Measurements from ENCODE around the gene CATSPERE. TPM values are rescaled to one million over a fixed set of nuclear protein-coding genes. Genes with fewer than 3 reads are reported as not detected.
A peak's percentile ranks its signal among the peaks of the same experiment; 100 is the strongest.

The CATSPERE gene, protein sequence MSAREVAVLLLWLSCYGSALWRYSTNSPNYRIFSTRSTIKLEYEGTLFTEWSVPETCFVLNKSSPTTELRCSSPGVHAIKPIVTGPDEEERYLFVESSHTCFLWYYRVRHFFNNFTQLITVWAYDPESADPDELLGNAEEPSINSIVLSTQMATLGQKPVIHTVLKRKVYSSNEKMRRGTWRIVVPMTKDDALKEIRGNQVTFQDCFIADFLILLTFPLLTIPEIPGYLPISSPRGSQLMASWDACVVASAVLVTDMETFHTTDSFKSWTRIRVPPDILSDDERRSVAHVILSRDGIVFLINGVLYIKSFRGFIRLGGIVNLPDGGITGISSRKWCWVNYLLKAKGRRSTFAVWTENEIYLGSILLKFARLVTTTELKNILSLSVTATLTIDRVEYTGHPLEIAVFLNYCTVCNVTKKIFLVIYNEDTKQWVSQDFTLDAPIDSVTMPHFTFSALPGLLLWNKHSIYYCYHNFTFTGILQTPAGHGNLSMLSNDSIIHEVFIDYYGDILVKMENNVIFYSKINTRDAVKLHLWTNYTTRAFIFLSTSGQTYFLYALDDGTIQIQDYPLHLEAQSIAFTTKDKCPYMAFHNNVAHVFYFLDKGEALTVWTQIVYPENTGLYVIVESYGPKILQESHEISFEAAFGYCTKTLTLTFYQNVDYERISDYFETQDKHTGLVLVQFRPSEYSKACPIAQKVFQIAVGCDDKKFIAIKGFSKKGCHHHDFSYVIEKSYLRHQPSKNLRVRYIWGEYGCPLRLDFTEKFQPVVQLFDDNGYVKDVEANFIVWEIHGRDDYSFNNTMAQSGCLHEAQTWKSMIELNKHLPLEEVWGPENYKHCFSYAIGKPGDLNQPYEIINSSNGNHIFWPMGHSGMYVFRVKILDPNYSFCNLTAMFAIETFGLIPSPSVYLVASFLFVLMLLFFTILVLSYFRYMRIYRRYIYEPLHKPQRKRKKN
- polyA plus RNA-seq (2011; rRNA removed) (0.20 and 0.65 TPM in 2 replicates), polyA minus RNA-seq (2011; rRNA and poly(A)+ RNA removed) (0.62 and 1.8 TPM in 2 replicates)

DNA sequence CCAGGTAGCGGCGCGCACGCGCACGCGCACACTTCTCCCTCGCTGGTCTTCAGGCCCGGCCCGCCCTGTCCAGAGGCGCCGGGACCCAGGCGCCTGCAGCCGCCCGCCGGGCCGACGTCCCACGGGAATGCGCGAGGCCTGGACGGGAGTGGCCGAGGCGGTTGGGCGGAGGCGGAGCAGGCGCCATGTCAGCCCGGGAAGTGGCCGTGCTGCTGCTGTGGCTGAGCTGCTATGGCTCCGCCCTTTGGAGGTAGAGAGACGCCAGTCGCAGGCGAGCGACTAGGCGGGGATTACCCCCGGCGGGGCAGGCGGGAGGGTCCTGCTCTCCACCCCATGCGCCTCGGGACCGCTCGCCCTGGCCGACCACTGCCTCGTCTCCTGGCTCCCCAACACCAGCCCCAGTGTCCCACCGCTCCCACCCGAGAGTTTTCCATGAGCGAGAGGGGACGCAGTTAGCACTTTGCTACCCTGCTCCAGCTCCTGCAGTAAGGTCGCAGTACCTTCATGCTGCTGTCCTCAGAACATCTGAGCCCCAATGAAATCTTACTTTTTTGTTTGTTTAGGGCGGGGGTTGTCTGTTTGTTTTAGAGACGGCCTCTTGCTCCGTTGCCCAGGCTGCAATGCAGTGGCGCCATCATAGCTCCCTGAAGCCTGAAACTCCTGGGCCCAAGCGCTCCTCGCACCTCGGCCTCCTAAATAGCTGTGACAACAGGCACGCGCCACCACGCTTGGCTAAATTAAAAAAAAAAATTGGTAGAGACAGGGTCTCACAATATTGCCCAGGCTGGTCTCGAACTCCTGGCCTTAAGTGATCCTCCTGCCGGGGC lies at the start of gene CATSPERE:
TSS of gene CATSPERE (plus strand) at position 29 of the 827 bp plus-strand sequence. CDS start at position 186, 157 bp downstream.
- CTCF ChIA-PET = interaction anchor here (0.6 kb wide), 1 partner anchor 135 kb away, joined by 6 read pairs; no protein-coding TSS in a partner anchor
- peak within 1 kb of the TSS; percentile 52 for H3K4me3 ChIP-seq (ENCODE audit: low read depth, low read length)
- TF ChIP-seq, protein P1, sequence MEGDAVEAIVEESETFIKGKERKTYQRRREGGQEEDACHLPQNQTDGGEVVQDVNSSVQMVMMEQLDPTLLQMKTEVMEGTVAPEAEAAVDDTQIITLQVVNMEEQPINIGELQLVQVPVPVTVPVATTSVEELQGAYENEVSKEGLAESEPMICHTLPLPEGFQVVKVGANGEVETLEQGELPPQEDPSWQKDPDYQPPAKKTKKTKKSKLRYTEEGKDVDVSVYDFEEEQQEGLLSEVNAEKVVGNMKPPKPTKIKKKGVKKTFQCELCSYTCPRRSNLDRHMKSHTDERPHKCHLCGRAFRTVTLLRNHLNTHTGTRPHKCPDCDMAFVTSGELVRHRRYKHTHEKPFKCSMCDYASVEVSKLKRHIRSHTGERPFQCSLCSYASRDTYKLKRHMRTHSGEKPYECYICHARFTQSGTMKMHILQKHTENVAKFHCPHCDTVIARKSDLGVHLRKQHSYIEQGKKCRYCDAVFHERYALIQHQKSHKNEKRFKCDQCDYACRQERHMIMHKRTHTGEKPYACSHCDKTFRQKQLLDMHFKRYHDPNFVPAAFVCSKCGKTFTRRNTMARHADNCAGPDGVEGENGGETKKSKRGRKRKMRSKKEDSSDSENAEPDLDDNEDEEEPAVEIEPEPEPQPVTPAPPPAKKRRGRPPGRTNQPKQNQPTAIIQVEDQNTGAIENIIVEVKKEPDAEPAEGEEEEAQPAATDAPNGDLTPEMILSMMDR (IDR thresholded peaks at IDR 0.05; ENCODE audit: insufficient read depth, low read depth, low read length) = 0 out of 2 replicates have a peak, but pooled peaks have one; percentile 3
- H3K36me3 ChIP-seq (ENCODE audit: control insufficient read depth, insufficient read depth, low read length) = no peaks in the 10 kb centered on the region
- peak; percentile 46 for DNase-seq (ENCODE audit: low read depth)
- no peaks in the 10 kb centered on the region for H3K27me3 ChIP-seq (ENCODE audit: control insufficient read depth, insufficient read depth, low read length)
- POLR2A ChIA-PET = interaction anchor here (0.7 kb wide), 1 partner anchor 135 kb away, joined by 3 read pairs; no protein-coding TSS in a partner anchor

DNA sequence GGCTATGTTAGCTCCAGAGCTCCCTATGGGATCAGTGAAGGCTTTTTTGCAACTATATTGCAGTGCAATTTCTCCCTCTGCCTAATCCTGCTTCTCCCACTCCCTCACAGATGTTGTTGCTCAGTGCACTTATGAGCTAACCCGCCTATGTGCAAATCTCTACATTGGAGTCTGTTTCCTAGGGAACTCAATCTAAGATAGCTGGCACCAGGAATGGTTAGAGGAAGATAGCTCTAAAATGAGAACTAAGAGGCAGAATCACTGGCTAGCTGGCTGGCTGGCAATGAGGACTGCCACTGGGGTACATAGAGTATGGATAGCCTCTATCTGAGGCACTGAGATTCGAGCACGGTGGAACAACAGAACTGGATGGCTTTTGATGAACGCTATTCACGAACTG lies 48.9 kb upstream of the CATSPERE start:
- H3K36me3 ChIP-seq (ENCODE audit: control insufficient read depth, insufficient read depth, low read length) = peaks cover 19% of the 10 kb centered on the region
- H3K4me3 ChIP-seq (ENCODE audit: low read depth, low read length) = no peak overlapping the region
- no peak for DNase-seq (ENCODE audit: low read depth)
- no peaks in the 10 kb centered on the region for H3K27me3 ChIP-seq (ENCODE audit: control insufficient read depth, insufficient read depth, low read length)
- POLR2A ChIA-PET = no interaction called here
- TF ChIP-seq, protein P1 (IDR thresholded peaks at IDR 0.05; ENCODE audit: insufficient read depth, low read depth, low read length) = no peak
- CTCF ChIA-PET = interaction anchor here (1.0 to 1.1 kb wide), 2 partner anchors 12 to 33 kb away, joined by 3 read pairs; no protein-coding TSS in a partner anchor

DNA sequence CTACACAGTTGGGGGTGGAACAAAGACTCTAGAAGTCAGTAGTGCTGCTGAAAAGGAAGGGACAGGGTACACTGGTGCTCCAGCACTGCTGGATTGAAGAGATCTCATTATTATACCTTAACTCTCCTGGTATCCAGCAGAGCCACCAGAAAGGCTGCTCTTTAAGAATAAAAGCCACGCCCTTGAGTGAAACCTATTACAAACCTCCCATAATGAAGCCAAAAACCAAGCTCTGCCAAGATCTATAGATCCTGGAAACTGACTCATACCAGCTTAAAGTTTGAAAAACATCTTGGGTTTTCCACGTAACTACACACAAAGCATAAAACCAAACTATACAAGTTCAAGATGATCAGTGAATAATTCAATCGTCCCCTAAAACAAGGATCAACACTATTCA lies 47.3 kb upstream of the CATSPERE start:
- POLR2A ChIA-PET = no interaction called here
- Histone ChIP-seq H3K36me3 (ENCODE audit: control insufficient read depth, insufficient read depth, low read length) (peaks cover 21% of the 10 kb centered on the region), H3K4me3 (ENCODE audit: low read depth, low read length) (no peak overlapping the region), H3K27me3 (ENCODE audit: control insufficient read depth, insufficient read depth, low read length) (no peaks in the 10 kb centered on the region)
- CTCF ChIA-PET = interaction anchor here (0.8 to 1.6 kb wide), 3 partner anchors 10 to 102 kb away, joined by 3 to 4 read pairs (median 4); no protein-coding TSS in a partner anchor
- no peak for DNase-seq (ENCODE audit: low read depth)
- TF ChIP-seq, protein P1 (IDR thresholded peaks at IDR 0.05; ENCODE audit: insufficient read depth, low read depth, low read length) = no peak

DNA sequence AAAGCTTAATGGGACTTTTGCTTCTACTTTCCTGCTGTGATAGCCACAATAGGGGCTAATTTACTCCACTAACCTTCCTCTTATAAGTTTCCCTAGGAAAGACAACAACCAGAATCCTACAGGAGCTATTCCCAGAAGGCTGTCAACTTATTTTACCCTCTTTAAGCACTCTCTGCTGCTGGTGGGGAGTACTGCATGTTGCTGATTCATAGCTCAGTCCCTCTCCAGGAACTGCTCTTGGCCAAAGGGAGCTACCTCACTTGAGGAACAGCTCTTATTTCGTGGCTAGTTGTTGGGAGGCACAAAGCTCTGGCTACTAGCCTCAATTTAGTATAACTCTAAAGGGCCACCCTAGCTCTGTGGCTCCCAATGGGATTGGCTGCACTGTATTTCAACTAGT lies 46.5 kb upstream of the CATSPERE start:
- H3K4me3 ChIP-seq (ENCODE audit: low read depth, low read length) = no peak overlapping the region
- DNase-seq (ENCODE audit: low read depth) = no peak
- no peaks in the 10 kb centered on the region for H3K27me3 ChIP-seq (ENCODE audit: control insufficient read depth, insufficient read depth, low read length)
- ChIA-PET POLR2A (interaction anchor here (0.9 kb wide), 1 partner anchor 16 kb away, joined by 3 read pairs; no protein-coding TSS in a partner anchor), CTCF (interaction anchor here (0.8 to 1.6 kb wide), 3 partner anchors 9 to 103 kb away, joined by 3 to 4 read pairs (median 4); no protein-coding TSS in a partner anchor)
- TF ChIP-seq, protein P1 (IDR thresholded peaks at IDR 0.05; ENCODE audit: insufficient read depth, low read depth, low read length) = 0 out of 2 replicates have a peak, but pooled peaks have one; percentile 19
- H3K36me3 ChIP-seq (ENCODE audit: control insufficient read depth, insufficient read depth, low read length) = peaks cover 21% of the 10 kb centered on the region

All from BJ (cell line).